Measurements from ENCODE around the gene NEUROD6.

The NEUROD6 gene

DNA sequence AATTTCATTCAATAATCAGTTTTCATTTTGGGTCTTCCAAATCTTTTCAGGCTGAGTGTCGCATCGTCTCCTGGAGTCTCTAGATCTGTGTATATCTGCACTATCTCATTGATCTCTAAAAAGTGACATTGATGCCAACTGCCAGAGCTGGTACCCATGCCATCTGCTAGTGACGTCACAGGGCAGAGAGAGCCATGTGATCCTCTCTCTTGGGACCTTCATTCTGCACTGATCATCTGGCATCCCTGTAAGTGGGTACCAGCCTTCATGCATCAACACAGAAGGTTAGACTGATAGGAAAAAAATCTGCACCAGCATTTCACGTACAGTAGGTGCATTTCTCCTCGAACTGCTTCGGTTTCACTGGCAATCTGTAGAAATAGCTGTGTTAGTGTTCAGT lies at the start of gene NEUROD6:
Gene NEUROD6, minus strand, starts transcription at position 124 of the 400 bp plus-strand sequence. CDS start 1,458 bp downstream, outside the sequence.
- TF ChIP-seq POLR2A (IDR thresholded peaks at IDR 0.05; ENCODE audit: low read length), result no peak

DNA sequence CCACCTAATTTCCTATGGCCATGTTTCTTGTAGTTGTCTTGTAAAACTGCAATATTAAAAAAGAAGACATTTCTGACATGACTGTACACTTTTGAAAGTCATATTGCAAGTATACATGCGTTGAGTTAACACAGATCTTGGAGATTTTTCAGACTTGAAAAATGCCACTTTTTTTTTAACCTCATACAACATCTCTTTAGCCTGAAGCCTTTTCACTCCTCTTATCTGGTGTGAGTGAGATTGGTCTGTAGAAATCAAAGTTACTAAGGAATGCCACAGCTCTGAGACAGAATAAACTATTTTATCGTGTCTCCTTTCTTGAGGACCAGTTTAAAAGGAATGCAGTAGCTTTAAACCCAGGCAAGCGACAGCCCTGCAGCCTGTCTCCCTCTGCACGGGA lies 43.9 kb upstream of the NEUROD6 start:
- TF ChIP-seq POLR2A (IDR thresholded peaks at IDR 0.05; ENCODE audit: low read length) (no peak), GATA1 (IDR thresholded peaks at IDR 0.05; ENCODE audit: low read depth, low read length) (no peak)

More for the DNA sequence above, at the start of gene NEUROD6:
- DNase-seq, result no peak

GRCh38 chr7:31382722-31383121 lies 42.2 kb upstream of the NEUROD6 start:
- DNase-seq, result no peak
- TF ChIP-seq GATA1 (IDR thresholded peaks at IDR 0.05; ENCODE audit: low read depth, low read length) (no peak), POLR2A (IDR thresholded peaks at IDR 0.05; ENCODE audit: low read length) (no peak)

More for the DNA sequence above, 43.9 kb upstream of the NEUROD6 start:
- DNase-seq, result no peak

- peak; percentile 23 to 45 for DNase-seq
- TF ChIP-seq GATA1 (IDR thresholded peaks at IDR 0.05; ENCODE audit: low read depth, low read length) (no peak), POLR2A (IDR thresholded peaks at IDR 0.05; ENCODE audit: low read length) (no peak)
Observed at GRCh38 chr7:31373337-31374289, 33.1 kb upstream of the NEUROD6 start.

GRCh38 chr7:31372231-31372959 lies 31.9 kb upstream of the NEUROD6 start:
- DNase-seq, result no peak

DNA sequence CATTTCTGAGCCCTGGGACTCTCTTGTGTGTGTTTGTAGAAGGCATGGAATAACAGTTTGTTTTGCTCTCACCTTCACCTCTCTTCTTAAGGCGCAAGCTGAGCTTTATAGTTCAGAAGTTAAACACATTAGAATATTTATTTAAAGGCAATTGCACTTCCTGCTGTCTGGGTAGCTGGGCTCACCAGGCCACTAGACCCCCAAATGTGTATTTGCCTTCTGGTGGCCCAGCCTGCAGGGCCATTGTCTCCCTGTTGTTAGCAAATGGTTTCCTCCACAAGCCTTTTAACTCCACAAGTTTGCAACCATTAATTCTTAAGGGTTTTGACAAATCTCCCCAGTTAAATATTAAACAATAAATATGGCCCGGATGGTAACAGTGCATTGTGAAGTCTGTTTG lies 31.1 kb upstream of the NEUROD6 start:
- no peak for TF ChIP-seq GATA1 (IDR thresholded peaks at IDR 0.05; ENCODE audit: low read depth, low read length)
- no peak for TF ChIP-seq POLR2A (IDR thresholded peaks at IDR 0.05; ENCODE audit: low read length)
- DNase-seq, result no peak

More at GRCh38 chr7:31372231-31372959, 31.9 kb upstream of the NEUROD6 start:
- TF ChIP-seq POLR2A (IDR thresholded peaks at IDR 0.05; ENCODE audit: low read length) (no peak), GATA1 (IDR thresholded peaks at IDR 0.05; ENCODE audit: low read depth, low read length) (no peak)

DNA sequence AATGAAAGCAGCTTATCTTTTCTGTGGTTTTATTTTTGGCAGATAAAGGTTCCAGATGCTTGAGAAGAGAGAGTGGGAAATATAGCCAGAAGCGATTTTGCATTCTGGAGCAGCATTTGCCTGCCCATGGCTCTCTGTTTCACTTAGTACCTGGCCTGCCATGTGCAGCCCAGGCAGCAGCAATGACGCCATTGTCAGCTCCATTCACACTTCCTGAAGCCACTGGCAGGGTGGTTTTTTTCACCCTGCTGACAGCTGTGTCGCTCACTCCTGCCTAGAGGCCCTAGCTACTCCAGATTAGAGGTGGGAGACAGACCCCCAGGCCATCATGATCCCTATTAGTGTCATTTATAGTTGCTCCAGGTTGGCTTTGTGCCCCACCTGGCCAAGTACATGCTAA lies 30.1 kb upstream of the NEUROD6 start:
- DNase-seq, result no peak
- no peak for TF ChIP-seq POLR2A (IDR thresholded peaks at IDR 0.05; ENCODE audit: low read length)
- no peak for TF ChIP-seq GATA1 (IDR thresholded peaks at IDR 0.05; ENCODE audit: low read depth, low read length)

GRCh38 chr7:31368620-31369019 lies 28.1 kb upstream of the NEUROD6 start:
- DNase-seq, result no peak
- TF ChIP-seq POLR2A (IDR thresholded peaks at IDR 0.05; ENCODE audit: low read length), result no peak
- TF ChIP-seq GATA1 (IDR thresholded peaks at IDR 0.05; ENCODE audit: low read depth, low read length), result no peak

DNA sequence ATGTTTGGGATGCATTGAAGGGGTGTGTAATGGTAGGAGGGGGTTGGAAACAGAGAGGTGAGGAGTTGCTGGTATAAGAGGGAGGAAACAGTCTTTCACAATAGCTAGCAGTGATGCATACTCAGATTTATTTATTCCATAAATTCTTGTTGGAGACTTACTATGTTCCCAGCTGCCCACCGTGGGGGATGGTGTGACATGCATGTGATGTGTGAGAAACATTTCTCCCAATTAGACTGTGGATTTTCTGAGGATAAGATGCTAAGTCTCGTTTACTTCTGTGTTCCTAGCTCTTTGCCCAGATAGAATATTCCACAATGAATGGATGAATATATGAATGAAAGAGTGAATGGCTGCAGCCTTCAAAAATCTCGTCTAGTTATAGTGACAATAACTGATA lies 23.0 kb upstream of the NEUROD6 start:
- TF ChIP-seq GATA1 (IDR thresholded peaks at IDR 0.05; ENCODE audit: low read depth, low read length) (no peak), POLR2A (IDR thresholded peaks at IDR 0.05; ENCODE audit: low read length) (no peak)
- no peak for DNase-seq

DNA sequence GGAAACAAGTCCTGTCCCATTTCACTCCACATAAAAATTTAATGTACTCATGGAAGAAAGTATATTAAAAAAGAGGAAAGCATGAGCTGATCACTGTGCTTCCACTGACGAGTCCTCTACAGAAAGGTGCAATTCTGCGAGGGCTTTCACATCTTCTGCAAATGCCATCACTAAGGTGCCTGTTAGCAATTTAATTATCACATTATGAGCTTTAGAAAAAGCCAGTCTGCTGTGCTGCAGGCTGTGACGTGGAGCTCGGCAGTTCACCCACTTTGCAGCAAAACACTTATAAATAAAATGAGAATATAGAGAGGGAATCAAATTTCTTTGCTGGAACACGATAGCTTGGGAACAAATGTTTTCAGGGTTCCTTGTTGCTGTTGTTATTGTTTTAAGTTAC lies 22.5 kb upstream of the NEUROD6 start:
- TF ChIP-seq POLR2A (IDR thresholded peaks at IDR 0.05; ENCODE audit: low read length) (no peak), GATA1 (IDR thresholded peaks at IDR 0.05; ENCODE audit: low read depth, low read length) (no peak)

DNA sequence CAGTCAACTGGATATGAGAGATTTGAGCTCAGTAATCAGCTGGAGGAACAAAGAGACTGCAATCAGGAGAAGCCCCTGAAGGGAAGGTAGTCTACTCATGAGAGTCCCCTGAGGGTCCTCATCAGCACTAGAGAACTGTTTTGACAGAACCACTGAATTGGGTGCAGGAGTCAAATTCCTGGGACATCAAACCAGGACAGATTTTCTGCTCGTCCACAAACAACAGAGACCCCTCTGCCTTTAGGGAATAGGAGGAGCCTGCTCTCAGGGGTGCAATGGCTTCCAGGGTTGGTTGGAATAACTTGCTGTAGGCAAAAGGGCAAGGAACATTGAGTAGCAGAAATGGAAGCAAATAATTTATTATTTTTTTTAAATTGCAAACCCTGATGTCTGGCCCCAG lies 21.9 kb upstream of the NEUROD6 start:
- TF ChIP-seq GATA1 (IDR thresholded peaks at IDR 0.05; ENCODE audit: low read depth, low read length) (no peak), POLR2A (IDR thresholded peaks at IDR 0.05; ENCODE audit: low read length) (no peak)
- DNase-seq, result no peak

More for the DNA sequence above, 22.5 kb upstream of the NEUROD6 start:
- DNase-seq, result no peak

- DNase-seq, result no peak
- TF ChIP-seq GATA1 (IDR thresholded peaks at IDR 0.05; ENCODE audit: low read depth, low read length), result no peak
- TF ChIP-seq POLR2A (IDR thresholded peaks at IDR 0.05; ENCODE audit: low read length), result no peak
Observed at GRCh38 chr7:31358467-31358866, 17.9 kb upstream of the NEUROD6 start.

DNA sequence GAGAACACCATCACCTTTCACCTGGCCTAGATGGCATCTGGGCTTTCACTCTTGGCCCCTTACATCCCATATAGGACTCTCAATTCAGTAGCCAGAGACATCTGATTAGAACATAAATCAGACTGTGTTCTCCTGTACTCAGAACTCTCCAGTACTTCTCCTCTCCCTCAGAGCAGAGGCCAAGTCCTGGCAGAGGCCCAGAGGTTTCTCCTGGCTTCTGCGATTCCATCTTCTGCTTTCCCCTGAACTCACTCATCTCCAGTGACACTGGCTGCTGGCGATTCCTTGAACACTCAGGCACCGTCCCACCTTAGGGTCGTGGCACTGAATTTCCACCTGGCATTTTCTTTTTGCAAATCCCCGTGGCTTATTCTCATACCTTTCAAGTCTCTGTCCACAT lies 4.9 kb upstream of the NEUROD6 start:
- TF ChIP-seq POLR2A (IDR thresholded peaks at IDR 0.05; ENCODE audit: low read length) (no peak), GATA1 (IDR thresholded peaks at IDR 0.05; ENCODE audit: low read depth, low read length) (no peak)

More for the DNA sequence above, 4.9 kb upstream of the NEUROD6 start:
- DNase-seq, result no peak
